Panc1 (cell line): ENCODE results near the gene DGKZ. TPM values are rescaled to one million over a fixed set of nuclear protein-coding genes. Genes with fewer than 3 reads are reported as not detected.

Source experiments
- ATAC-seq: fragments of 200-7000 bp; cut with Tn5 transposase; 2 replicates; pipeline ENCODE4 v1.9.1; 2020; ENCODE audit warnings: mild to moderate bottlenecking, moderate library complexity
- BruUV-seq: library from RNA; stranded (reverse); fragments of 400-500 nt; replicated peaks from 2 replicates; lab custom pipeline; 2021; lab: Mats Ljungman, UMichigan
- CTCF ChIA-PET: fragments of 300-600 bp; sonication (Branson Sonifier 250); formaldehyde crosslinking; loops from one replicate; lab custom pipeline; 2022; ENCODE audit warnings: antibody characterized with exemption; lab: Charles Lee
- POLR2A ChIA-PET: fragments of 300-600 bp; sonication (Branson Sonifier 250); formaldehyde crosslinking; loops from one replicate; lab custom pipeline; 2022; ENCODE audit warnings: antibody characterized with exemption; lab: Charles Lee
- DNase-seq: peaks from one replicate; pipeline ENCODE4 v3.0.0-alpha.2; 2010; ENCODE audit warnings: low read depth, low spot score
- H3K27ac ChIP-seq: 2 replicates; pipeline ENCODE4 v1.5.1; 2011; ENCODE audit warnings: mild to moderate bottlenecking, low read length, inconsistent platforms
- H3K27me3 ChIP-seq: fragments of 200-500 bp; sonication (Bioruptor generic); 2 replicates; pipeline ENCODE4 v1.6.0; 2014; ENCODE audit warnings: low read length, inconsistent platforms; ENCODE audit not compliant: control insufficient read depth, insufficient read depth
- H3K36me3 ChIP-seq: fragments of 200-500 bp; sonication (Bioruptor generic); 2 replicates; pipeline ENCODE4 v1.5.1; 2014; ENCODE audit warnings: inconsistent platforms, mild to moderate bottlenecking, low read length, moderate library complexity; ENCODE audit not compliant: control insufficient read depth, insufficient read depth
- H3K4me1 ChIP-seq: 2 replicates; pipeline ENCODE4 v1.5.1; 2011; ENCODE audit warnings: inconsistent platforms, mild to moderate bottlenecking, low read length, moderate library complexity; ENCODE audit not compliant: control insufficient read depth, insufficient read depth
- H3K4me3 ChIP-seq, 2 experiments: 2 replicates each; pipeline ENCODE4 v1.5.1; 2011 to 2012; ENCODE audit warnings: low read depth in 2 of 2, low read length in 2 of 2, mild to moderate bottlenecking in 2 of 2, inconsistent platforms in 1 of 2, moderate library complexity in 1 of 2
- H3K9me3 ChIP-seq: fragments of 200-500 bp; sonication (Bioruptor generic); 2 replicates; pipeline ENCODE4 v1.5.1; 2014; ENCODE audit warnings: low read depth, mild to moderate bottlenecking, inconsistent platforms, low read length, moderate library complexity; ENCODE audit not compliant: control insufficient read depth, insufficient read depth
- CTCF ChIP-seq: fragments of 450-650 bp; IDR thresholded peaks from 2 replicates; pipeline ENCODE4 v1.5.1; 2017; ENCODE audit warnings: mild to moderate bottlenecking
- POLR2AphosphoS5 ChIP-seq: IDR thresholded peaks from 2 replicates; pipeline ENCODE4 v1.6.1; 2012; ENCODE audit warnings: mild to moderate bottlenecking, low read depth, low read length, moderate library complexity
- REST ChIP-seq, 2 experiments: IDR thresholded peaks; 2 replicates each; pipeline ENCODE4 v1.6.1; 2011 to 2012; ENCODE audit warnings: low read depth in 2 of 2, control low read depth in 1 of 2, low read length in 1 of 2, mild to moderate bottlenecking in 1 of 2, moderate library complexity in 1 of 2; ENCODE audit not compliant: insufficient read depth in 1 of 2
- SIN3A ChIP-seq: IDR thresholded peaks from 2 replicates; pipeline ENCODE4 v1.6.1; 2012; ENCODE audit warnings: low read depth, mild to moderate bottlenecking, low read length, moderate library complexity, borderline replicate concordance; ENCODE audit not compliant: insufficient read depth
- TCF7L2 ChIP-seq: IDR thresholded peaks from 2 replicates; pipeline ENCODE4 v1.6.1; 2011; ENCODE audit warnings: mild to moderate bottlenecking, low read depth, low read length, inconsistent platforms
- in situ Hi-C: cut with HindIII; loops from 2 replicates; pipeline ENCODE4 v1.10.0; 2016; ENCODE audit warnings: low sequenced_read_pairs, low pct_unique_long_range_greater_than_20kb
- intact Hi-C: fragments of 100-400 bp; cut with micrococcal nuclease; formaldehyde crosslinking; loops from one replicate; pipeline ENCODE4 v1.10.0; 2022; ENCODE audit not compliant: unreplicated experiment
- total RNA-seq: library from RNA; stranded (reverse); gene quantifications from one replicate; pipeline ENCODE4 v1.2.1, GENCODE V29; 2021; ENCODE audit not compliant: unreplicated experiment

The DGKZ gene
- total RNA-seq, 1 experiment from 2014 or later, result 104 TPM

DNA sequence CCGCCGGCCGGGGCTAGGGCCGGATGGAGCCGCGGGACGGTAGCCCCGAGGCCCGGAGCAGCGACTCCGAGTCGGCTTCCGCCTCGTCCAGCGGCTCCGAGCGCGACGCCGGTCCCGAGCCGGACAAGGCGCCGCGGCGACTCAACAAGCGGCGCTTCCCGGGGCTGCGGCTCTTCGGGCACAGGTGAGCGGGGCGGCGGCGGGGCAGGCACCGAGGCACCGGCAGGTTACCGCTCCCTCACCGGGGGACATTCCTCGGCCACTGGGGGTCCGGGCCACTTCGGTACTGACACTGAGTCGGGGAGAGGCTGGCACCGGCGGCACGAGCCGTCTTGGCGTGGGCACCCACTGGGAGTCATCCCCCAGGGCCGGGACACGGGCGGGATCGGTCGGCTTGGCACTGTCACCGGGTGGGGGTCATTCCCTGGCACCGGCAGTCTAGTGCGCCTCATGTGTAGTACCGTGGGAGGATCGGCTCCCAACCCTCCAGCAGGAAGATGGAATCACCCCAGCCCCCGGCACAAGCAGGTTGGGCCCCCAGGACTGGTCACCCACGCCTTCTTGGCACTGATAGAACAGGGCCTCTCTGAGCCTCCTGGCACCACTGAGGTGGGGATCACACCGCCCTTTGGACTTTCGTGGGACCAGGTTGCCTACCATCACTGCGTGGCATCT lies 511 bp downstream of the DGKZ start:
- Histone ChIP-seq H3K27me3 (no peaks in the 10 kb centered on the region), H3K4me1 (peaks cover 25% of the 10 kb centered on the region), H3K27ac (peak overlapping the region; percentile 82), H3K36me3 (no peaks in the 10 kb centered on the region), H3K9me3 (no peaks in the 10 kb centered on the region), H3K4me3 (peak overlapping the region; percentile 80 to 83)
- BruUV-seq, result no TSS peak
- DNase-seq (no peak), ATAC-seq (peak; percentile 16)
- TF ChIP-seq SIN3A (peak; percentile 27; the same call in 1 of the 2 replicates), REST (IDR thresholded peaks at IDR 0.05; ENCODE audit: insufficient read depth in 1 of 2, low read depth in 2 of 2, low read length in 1 of 2) (no peak)
- in situ Hi-C loops (no loop called here), intact Hi-C loops (no loop called here)
- ChIA-PET CTCF (no interaction called here), POLR2A (no interaction called here)

DNA sequence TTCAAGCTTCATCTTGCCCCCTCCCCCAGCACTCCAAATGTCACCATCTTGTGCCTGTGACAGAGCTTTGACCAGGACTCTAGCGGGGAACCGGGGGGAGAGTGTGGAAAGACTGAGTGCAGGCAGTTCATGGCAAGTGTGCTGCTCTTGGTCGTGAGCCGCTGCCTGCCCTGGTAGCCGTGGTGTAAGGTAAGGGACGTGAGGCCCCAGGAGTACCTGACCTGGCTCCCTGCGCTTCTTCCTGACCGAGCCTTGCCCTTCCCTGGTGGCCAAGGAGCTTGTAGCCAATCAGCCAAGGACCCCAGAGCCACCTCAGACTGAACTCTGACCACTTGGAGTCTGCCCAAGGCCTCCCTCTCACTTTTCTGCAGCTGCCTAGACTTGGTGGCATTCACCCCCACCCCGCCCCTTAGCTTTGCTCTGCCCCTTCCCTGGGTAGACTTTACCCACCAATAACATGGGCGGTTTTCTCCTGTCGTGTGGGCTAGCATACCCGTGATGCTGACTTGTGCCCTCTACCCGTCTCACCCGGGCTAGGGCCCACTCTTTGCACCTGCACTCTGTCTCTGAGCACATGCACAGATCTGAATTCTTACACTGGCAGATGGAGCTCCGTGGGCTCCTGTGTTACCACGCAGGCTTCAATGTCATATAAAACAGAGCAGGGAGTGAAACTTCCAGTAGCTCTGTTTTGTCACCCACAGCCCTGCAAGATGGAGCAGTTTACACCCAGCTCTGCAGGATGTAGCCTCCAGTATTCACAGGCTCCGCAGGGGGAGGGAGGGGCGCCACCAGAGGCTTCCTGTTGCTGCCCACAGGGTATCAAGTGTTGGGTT lies 1.5 kb downstream of the DGKZ start:
- Histone ChIP-seq H3K9me3 (no peaks in the 10 kb centered on the region), H3K4me3 (peak overlapping the region; percentile 80 to 83), H3K27me3 (no peaks in the 10 kb centered on the region), H3K27ac (peak overlapping the region; percentile 82), H3K4me1 (peaks cover 27% of the 10 kb centered on the region), H3K36me3 (no peaks in the 10 kb centered on the region)
- intact Hi-C loops (no loop called here), in situ Hi-C loops (no loop called here)
- no peak for ATAC-seq
- POLR2A ChIA-PET, result interaction anchor here (0.6 kb wide), 1 partner anchor 142 kb away, joined by 4 read pairs; no protein-coding TSS in a partner anchor
- TF ChIP-seq CTCF (no peak), POLR2AphosphoS5 (no peak), REST (IDR thresholded peaks at IDR 0.05; ENCODE audit: insufficient read depth in 1 of 2, low read depth in 2 of 2, low read length in 1 of 2) (no peak), SIN3A (no peak), TCF7L2 (no peak)
- no TSS peak for BruUV-seq
- no peak for DNase-seq
- CTCF ChIA-PET, result interaction anchor here (0.5 to 1.0 kb wide), 2 partner anchors 20 to 71 kb away, joined by 3 to 5 read pairs; no protein-coding TSS in a partner anchor
